Esophagus muscularis mucosa (tissue), 3 donors: ENCODE results near the gene KRTAP4-11.
"Not testable (repeated sequence)": the region's sequence is repeated elsewhere in the genome, so short reads cannot be mapped to it uniquely, and the experiment has no call there.

Experiments
- CTCF ChIP-seq, 3 experiments: fragments of 200-600 bp in 2 of 3; fragments of 450-650 bp in 1 of 3; sonication (generic) in 2 of 3; IDR thresholded peaks; one replicate each; pipeline ENCODE4 v1.5.1; 2017 to 2019; ENCODE audit warnings: antibody characterized with exemption in 3 of 3, mild to moderate bottlenecking in 2 of 3, moderate library complexity in 1 of 3
- POLR2AphosphoS5 ChIP-seq, 2 donors: sonication (generic); formaldehyde crosslinking; IDR thresholded peaks; one replicate each; pipeline ENCODE4 v1.6.1; 2017; ENCODE audit warnings: antibody characterized with exemption in 2 of 2

DNA sequence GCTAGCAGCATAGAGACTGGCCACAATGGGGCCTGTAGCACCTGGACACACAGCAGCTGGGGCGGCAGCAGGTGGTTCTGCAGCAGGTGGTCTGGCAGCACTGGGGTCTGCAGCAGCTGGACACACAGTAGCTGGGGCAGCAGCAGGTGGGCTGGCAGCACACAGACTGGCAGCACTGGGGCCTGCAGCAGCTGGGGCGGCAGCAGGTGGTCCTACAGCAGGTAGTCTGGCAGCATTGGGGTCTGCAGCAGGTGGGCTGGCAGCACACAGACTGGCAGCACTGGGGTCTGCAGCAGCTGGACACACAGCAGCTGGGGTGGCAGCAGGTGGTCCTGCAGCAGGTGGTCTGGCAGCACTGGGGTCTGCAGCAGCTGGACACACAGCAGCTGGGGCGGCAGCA is 42.0 kb upstream of the KRTAP4-11 start:
- TF ChIP-seq CTCF, POLR2AphosphoS5 (IDR thresholded peaks at IDR 0.05): not testable (repeated sequence)
